GM19372 (cell line): ENCODE results near the gene INSYN1.
"Not testable (repeated sequence)": the region's sequence is repeated elsewhere in the genome, so short reads cannot be mapped to it uniquely, and the experiment has no call there.

Experiments
- ATAC-seq: cut with Tn5 transposase; IDR thresholded peaks from one replicate; pipeline ENCODE4 v1.9.1; 2021; ENCODE audit warnings: mild to moderate bottlenecking, low read depth, moderate library complexity; ENCODE audit not compliant: unreplicated experiment

The INSYN1 gene

GRCh38 chr15:73753250-73754130, at the start of gene INSYN1:
Gene INSYN1, minus strand, starts transcription at chr15:73753351. Its CDS starts 2,221 bp downstream, at chr15:73751130.
- no peak for ATAC-seq

GRCh38 chr15:73802431-73803041, 49.4 kb upstream of the INSYN1 start:
- no peak for ATAC-seq

GRCh38 chr15:73800662-73801345, 47.7 kb upstream of the INSYN1 start:
- no peak for ATAC-seq

DNA sequence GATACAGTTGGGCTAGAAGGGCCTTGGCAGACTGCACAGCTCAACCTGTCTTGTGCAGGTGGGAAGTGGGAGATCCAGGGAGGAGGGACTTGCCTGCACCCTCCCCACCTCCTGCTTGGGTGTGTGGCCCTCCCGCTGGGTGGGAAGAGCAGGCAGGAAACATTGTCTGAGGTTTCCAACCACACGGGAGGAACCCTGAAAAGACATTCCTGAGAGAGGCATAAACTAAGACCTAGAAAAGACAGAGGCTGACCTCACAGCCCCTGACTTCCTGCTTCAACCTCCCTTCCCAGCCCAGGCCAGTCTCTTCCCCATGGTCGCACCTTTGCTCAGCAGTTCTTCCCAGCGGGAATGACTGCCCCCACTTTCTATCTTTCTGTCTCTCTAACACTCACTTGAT, 46.3 kb upstream of the INSYN1 start:
- ATAC-seq, result no peak

DNA sequence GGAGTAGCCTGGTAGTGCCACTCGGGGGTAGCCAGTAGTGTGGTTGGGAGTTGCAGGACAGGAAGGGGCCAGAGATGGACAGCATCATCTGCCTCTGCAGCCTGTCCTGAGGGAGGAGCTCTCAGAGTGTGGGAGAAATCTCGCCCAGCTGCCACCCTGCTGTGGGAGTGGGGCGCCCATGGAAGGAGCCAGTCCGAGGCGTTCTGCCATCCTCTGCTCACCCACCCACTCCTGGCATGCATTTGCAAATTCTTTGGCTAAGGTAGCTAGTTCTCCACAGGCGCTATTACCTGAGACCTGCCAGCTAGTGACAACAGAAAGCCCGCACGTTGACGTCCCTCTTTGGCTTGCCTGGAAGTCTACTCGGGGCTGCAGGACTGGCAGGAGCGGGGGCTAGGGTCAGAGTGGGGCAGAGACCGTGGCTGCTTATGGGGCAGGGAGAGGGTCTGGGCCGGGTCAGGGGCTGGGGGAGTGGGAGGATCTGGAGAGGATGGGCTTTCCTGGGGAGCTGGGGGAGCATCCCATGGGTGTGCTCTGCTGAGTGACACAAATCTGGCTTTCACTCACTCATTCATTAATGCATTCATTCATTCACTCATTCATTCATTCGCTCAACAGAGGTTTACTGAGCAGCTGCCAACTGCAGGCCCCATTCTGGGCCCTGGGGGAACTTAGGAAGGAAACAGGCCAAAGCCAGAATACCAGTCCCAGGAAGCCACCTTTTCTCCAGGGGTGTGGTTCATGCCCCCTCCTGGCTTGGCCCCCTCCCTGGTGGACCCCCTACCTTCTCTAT, 44.4 kb upstream of the INSYN1 start:
- no peak for ATAC-seq

GRCh38 chr15:73796331-73796831, 43.2 kb upstream of the INSYN1 start:
- ATAC-seq, result no peak

GRCh38 chr15:73794443-73795133, 41.4 kb upstream of the INSYN1 start:
- ATAC-seq, result no peak

DNA sequence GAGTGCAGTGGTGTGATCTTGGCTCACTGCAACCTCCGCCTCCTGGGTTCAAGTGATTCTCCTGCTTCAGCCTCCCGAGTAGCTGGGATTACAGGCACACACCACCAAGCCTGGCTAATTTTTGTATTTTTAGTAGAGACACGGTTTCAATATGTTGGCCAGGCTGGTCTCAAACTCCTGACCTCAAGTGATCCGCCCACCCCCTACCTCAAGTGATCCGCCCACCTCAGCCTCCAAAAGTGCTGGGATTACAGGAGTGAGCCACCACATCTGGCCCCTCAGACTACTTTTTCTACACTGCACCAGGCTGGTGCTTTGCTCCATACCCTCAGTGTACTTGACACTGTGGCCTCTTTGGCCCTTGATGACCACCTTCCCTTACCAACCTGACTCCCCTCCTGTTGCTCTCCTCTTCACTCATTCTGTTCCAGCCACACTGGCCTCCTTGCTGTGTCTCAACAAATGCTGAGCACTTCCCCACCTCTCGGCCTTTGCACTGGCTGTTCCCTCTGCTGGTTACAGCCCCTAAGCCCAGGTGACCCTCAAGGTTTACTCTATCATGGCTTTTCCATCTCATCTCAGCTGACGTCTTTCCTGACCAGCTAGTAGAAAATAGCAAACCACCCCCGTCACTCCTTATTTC, 39.9 kb upstream of the INSYN1 start:
- ATAC-seq, result not testable (repeated sequence)

DNA sequence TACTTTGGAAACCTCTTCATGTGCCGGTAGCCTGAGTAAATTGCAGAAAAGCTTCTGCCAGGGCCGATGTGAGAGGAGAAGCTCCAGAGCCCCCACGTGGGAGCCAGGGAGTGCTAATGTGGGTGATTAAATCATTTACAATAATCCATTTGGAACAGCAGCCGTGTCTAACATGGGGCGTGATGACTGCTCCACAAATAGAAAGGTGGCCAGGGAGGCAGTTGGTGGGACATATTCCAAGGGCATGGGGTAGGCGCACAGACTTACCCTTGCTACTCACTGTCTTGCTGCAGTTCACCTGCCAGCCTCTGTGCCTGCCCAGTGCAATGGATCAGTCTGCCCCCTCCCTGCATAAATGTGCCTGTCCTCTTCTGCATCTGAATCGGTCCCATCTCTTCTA, 39.3 kb upstream of the INSYN1 start:
- ATAC-seq, result no peak

- ATAC-seq, result no peak
Observed at GRCh38 chr15:73789521-73790240, 36.5 kb upstream of the INSYN1 start.

- ATAC-seq, result no peak
Observed at GRCh38 chr15:73787621-73788020, 34.5 kb upstream of the INSYN1 start.

- ATAC-seq, result no peak
Observed at GRCh38 chr15:73786538-73786937, 33.4 kb upstream of the INSYN1 start.

- ATAC-seq, result not testable (repeated sequence)
Observed at GRCh38 chr15:73785256-73786014, 32.3 kb upstream of the INSYN1 start.

DNA sequence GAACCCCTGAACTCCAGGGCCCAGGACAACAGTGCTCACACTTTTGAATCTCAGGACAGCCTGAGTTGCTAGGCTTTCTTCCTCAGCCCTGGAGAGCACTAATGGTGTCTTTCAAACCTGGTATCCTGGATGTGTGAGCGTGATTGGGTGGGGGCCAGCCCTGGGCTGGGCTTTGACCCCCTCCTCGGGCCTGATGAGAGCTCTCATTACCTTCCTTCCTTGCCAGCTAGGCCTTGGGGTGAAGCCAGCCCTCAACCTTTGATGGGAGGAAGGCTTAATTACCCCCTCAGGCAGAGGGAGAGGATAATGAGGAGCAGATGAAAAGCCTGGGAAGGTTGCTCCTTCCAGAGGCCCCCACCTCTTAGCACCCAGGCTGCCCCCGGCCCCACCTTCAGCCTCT, 31.1 kb upstream of the INSYN1 start:
- ATAC-seq, result no peak

DNA sequence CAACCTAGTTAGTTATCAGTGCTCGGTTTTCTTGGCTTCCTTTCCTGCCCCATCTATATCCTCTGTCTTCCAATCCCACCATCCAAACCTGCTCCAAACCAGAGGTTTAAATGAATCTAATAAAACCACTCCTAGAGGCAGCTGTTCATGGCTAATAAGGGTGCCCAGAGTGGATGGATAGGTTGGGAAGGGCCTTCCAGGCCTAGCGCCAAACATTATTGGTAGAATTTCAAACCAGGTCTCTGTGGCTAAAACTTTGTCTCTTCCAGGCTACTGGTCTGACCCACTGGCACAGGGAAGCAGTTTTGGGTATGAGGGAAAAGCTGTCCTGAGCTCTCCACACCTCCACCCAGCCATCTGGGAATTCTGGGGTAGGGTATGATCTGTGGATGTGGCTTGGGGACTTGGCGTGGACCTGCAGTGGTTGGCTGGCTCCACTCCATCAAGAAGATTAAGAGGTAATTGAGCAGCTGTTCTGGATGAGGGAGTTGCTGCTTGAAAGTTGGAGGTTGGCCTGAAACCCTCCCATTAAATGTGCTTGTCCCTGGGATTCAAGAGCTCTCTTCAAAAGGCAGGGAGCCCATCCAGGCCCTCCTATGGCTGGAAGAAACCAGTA, 29.3 kb upstream of the INSYN1 start:
- no peak for ATAC-seq

DNA sequence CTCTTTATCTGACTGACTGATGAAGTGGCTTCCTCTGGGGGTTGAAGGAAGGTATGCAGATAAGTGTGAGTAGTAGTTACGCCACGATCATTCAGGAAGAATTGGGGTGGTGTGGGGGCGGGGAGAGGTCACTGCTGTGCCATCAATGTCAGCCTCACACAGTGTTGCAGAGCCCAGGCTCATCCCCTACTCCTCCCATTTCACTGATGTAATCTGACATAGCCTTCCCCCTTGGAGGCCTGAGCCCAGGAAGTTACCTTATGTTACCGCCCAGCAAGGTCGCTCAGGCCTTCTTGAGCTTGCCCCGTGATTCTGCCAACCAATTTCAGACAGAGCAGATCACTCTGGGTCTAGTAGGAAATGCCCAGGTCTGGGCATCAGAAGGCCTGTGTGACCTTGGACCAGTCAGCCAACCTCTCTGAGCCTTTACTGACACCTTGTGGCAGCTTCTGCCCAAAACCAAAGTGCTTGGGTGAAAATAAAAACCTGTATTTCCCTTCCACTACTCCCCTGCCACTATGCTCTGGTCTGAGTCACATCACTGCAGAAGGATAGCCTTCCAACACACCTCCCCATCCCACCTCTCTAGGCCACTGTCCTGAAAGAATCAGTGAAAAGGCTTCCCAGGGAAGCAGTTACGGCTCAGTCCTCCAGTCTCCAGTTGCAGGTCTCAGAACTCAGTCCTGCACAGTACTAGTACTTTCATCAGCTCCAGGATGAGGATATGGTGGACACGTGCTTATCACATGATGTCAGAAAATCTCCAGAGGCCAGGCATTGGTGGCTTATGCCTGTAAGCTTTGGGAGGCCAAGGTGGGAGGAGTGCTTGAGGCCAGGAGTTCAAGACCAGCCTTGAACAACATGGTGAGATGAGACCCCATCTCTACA, 28.1 kb upstream of the INSYN1 start:
- ATAC-seq, result no peak

- ATAC-seq, result no peak
Observed at GRCh38 chr15:73779974-73780373, 26.8 kb upstream of the INSYN1 start.
